Hepatocyte (in vitro differentiated cells): ENCODE measurements around the gene DPT.

Source experiments
- CTCF ChIP-seq: fragments of 200-600 bp; sonication (generic); IDR thresholded peaks from 2 replicates; pipeline ENCODE4 v1.5.1; 2016; ENCODE audit warnings: antibody characterized with exemption, mild to moderate bottlenecking; ENCODE audit not compliant: poor library complexity
- EZH2 ChIP-seq: fragments of 200-600 bp; sonication (generic); IDR thresholded peaks from 2 replicates; pipeline ENCODE4 v1.6.1; 2016; ENCODE audit warnings: antibody characterized with exemption, mild to moderate bottlenecking, borderline replicate concordance
- EZH2phosphoT487 ChIP-seq: fragments of 200-600 bp; sonication (generic); IDR thresholded peaks from one replicate; pipeline ENCODE4 v1.6.1; 2018; ENCODE audit warnings: antibody characterized with exemption, mild to moderate bottlenecking, low read depth, moderate library complexity; ENCODE audit not compliant: unreplicated experiment, severe bottlenecking

GRCh38 chr1:168772428-168773060 is 43.5 kb upstream of the DPT start:
- TF ChIP-seq CTCF, result no peak
- TF ChIP-seq EZH2, result no peak
- no peak for TF ChIP-seq EZH2phosphoT487
